ENCODE results near the gene AP2B1. TPM values are rescaled to one million over a fixed set of nuclear protein-coding genes. Genes with fewer than 3 reads are reported as not detected.

AP2B1 gene
- polyA plus RNA-seq, 1 donor (not counting 4 experiments of a cell fraction or from before 2014, with no cell fraction given) = 189 TPM

- no peak overlapping the region for H3K4me3 ChIP-seq (ENCODE audit: control insufficient read depth in 2 of 3, extremely low read depth in 1 of 3, insufficient read depth in 2 of 3, low read depth in 1 of 3, low read length in 3 of 3)
- FAIRE-seq = no peak
- H3K9me3 ChIP-seq (ENCODE audit: control insufficient read depth, low read depth, low read length) = no peaks in the 10 kb centered on the region
- peaks cover 13 to 16% of the 10 kb centered on the region in 2 experiments for H3K36me3 ChIP-seq (ENCODE audit: control insufficient read depth in 2 of 2, extremely low read depth in 1 of 2, insufficient read depth in 2 of 2, low read length in 2 of 2)
- H3K27me3 ChIP-seq (ENCODE audit: control insufficient read depth, extremely low read depth, insufficient read depth, low read length) = no peaks in the 10 kb centered on the region
- H3K4me1 ChIP-seq (ENCODE audit: control insufficient read depth, extremely low read depth, insufficient read depth, low read length) = no peaks in the 10 kb centered on the region
- H4K20me1 ChIP-seq (ENCODE audit: control insufficient read depth, extremely low read depth, insufficient read depth, low read length) = no peaks in the 10 kb centered on the region
- no peak overlapping the region for H3K27ac ChIP-seq (ENCODE audit: control insufficient read depth, insufficient read depth, low read length)
- no peak overlapping the region for H3K4me2 ChIP-seq (ENCODE audit: control insufficient read depth, extremely low read depth, insufficient read depth, low read depth, low read length)
- no peaks in the 10 kb centered on the region for H3K9me1 ChIP-seq (ENCODE audit: control insufficient read depth, extremely low read depth, insufficient read depth, low read length)
- no peak overlapping the region for H2AFZ ChIP-seq (ENCODE audit: control insufficient read depth, low read length)
- dilution Hi-C loops (cut with MboI; ENCODE audit: extremely low pct_ligation_motif_present, low sequenced_read_pairs) = no loop called here
- TF ChIP-seq EZH2 (IDR thresholded peaks at IDR 0.05; ENCODE audit: low read length) (no peak), CTCF (optimal IDR thresholded peaks at IDR 0.05 in 1 of 3, IDR thresholded peaks at IDR 0.05 in 1 of 3, conservative IDR thresholded peaks at IDR 0.05 in 1 of 3; ENCODE audit: extremely low read depth in 1 of 3, insufficient read depth in 2 of 3, low read length in 3 of 3) (peak in 1 of 3 experiments; percentile 29)
- peaks cover 74% of the 10 kb centered on the region for H3K79me2 ChIP-seq (ENCODE audit: control insufficient read depth, insufficient read depth, low read length)
- no peak for DNase-seq (ENCODE audit: low read depth, low spot score)
- no peak overlapping the region for H3K9ac ChIP-seq (ENCODE audit: control insufficient read depth, extremely low read depth, insufficient read depth, low read length)
Observed at GRCh38 chr17:35596530-35597233, 9.6 kb downstream of the AP2B1 start.

DNA sequence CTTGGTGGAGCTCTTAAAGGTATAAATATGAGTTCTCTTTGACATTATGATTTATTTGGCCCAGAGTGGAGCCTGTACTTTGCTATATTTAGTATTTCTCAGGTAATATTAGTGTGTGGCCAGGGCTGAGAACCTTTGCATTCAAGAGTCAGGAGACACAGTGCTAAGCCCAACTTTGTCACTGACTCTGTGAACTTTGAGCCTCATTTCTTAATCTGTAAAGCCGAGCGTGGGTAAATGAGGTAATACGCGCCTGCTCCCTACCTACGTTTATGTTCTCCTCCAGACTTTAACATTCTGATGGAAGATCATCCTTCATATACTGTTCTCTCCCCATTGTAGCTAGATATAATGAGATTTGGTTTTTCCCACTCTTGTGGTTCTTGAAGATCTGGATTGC is 10.5 kb downstream of the AP2B1 start:
- no peak overlapping the region for H3K4me3 ChIP-seq (ENCODE audit: control insufficient read depth in 2 of 3, extremely low read depth in 1 of 3, insufficient read depth in 2 of 3, low read depth in 1 of 3, low read length in 3 of 3)
- H3K79me2 ChIP-seq (ENCODE audit: control insufficient read depth, insufficient read depth, low read length) = peaks cover 65% of the 10 kb centered on the region
- H3K36me3 ChIP-seq (ENCODE audit: control insufficient read depth in 2 of 2, extremely low read depth in 1 of 2, insufficient read depth in 2 of 2, low read length in 2 of 2) = peaks cover 13 to 19% of the 10 kb centered on the region in 2 experiments
- FAIRE-seq = no peak
- peaks cover 4% of the 10 kb centered on the region for H4K20me1 ChIP-seq (ENCODE audit: control insufficient read depth, extremely low read depth, insufficient read depth, low read length)
- H3K9me3 ChIP-seq (ENCODE audit: control insufficient read depth, low read depth, low read length) = no peaks in the 10 kb centered on the region
- no peaks in the 10 kb centered on the region for H3K4me1 ChIP-seq (ENCODE audit: control insufficient read depth, extremely low read depth, insufficient read depth, low read length)
- no peak overlapping the region for H2AFZ ChIP-seq (ENCODE audit: control insufficient read depth, low read length)
- H3K27me3 ChIP-seq (ENCODE audit: control insufficient read depth, extremely low read depth, insufficient read depth, low read length) = no peaks in the 10 kb centered on the region
- TF ChIP-seq CTCF (optimal IDR thresholded peaks at IDR 0.05 in 1 of 3, IDR thresholded peaks at IDR 0.05 in 1 of 3, conservative IDR thresholded peaks at IDR 0.05 in 1 of 3; ENCODE audit: extremely low read depth in 1 of 3, insufficient read depth in 2 of 3, low read length in 3 of 3) (no peak), EZH2 (IDR thresholded peaks at IDR 0.05; ENCODE audit: low read length) (no peak)
- DNase-seq (ENCODE audit: low read depth, low spot score) = no peak
- H3K9me1 ChIP-seq (ENCODE audit: control insufficient read depth, extremely low read depth, insufficient read depth, low read length) = no peaks in the 10 kb centered on the region
- H3K4me2 ChIP-seq (ENCODE audit: control insufficient read depth, extremely low read depth, insufficient read depth, low read depth, low read length) = no peak overlapping the region
- dilution Hi-C loops (cut with MboI; ENCODE audit: extremely low pct_ligation_motif_present, low sequenced_read_pairs) = no loop called here
- H3K9ac ChIP-seq (ENCODE audit: control insufficient read depth, extremely low read depth, insufficient read depth, low read length) = no peak overlapping the region
- no peak overlapping the region for H3K27ac ChIP-seq (ENCODE audit: control insufficient read depth, insufficient read depth, low read length)
